ENCODE results near the gene ADAMTS15. TPM values are rescaled to one million over a fixed set of nuclear protein-coding genes. Genes with fewer than 3 reads are reported as not detected.

ADAMTS15 gene
- total RNA-seq, 6 donors from 2014 or later: 2.5 to 23.0 (median 7.2) TPM

GRCh38 chr11:130449310-130449990 lies 1.0 kb downstream of the ADAMTS15 start:
- H3K4me1 ChIP-seq: peaks cover 8 to 24% (median 14%) of the 10 kb centered on the region in 4 donors
- DNase-seq (peak in 1 of 2 donors; percentile 89), ATAC-seq (ENCODE audit: low FRiP score in 2 of 2) (peak in 1 of 2 donors; percentile 43)
- H3K4me3 ChIP-seq: peak overlapping the region; percentile 50 to 68 (median 58)
- TF ChIP-seq POLR2A (IDR thresholded peaks at IDR 0.05) (peak in 1 of 4 donors; percentile 36), EP300 (IDR thresholded peaks at IDR 0.05) (no peak)
- H3K27ac ChIP-seq: peak overlapping the region; percentile 52 to 82 (median 76)
- H3K9me3 ChIP-seq: no peaks in the 10 kb centered on the region
- H3K36me3 ChIP-seq: no peaks in the 10 kb centered on the region
- H3K27me3 ChIP-seq: peaks cover 0 to 17% (median 1%) of the 10 kb centered on the region in 4 donors
- 3 to 20% methylated on average over 2 to 56 of the region's 64 CpGs for WGBS, 2 donors

- Histone ChIP-seq H3K4me3 (peak overlapping the region in 3 of 4 donors; percentile 54 to 68 (median 63)), H3K36me3 (no peaks in the 10 kb centered on the region), H3K27ac (peak overlapping the region; percentile 52 to 82 (median 76)), H3K4me1 (peaks cover 8 to 24% (median 14%) of the 10 kb centered on the region in 4 donors), H3K27me3 (peaks cover 0 to 17% (median 1%) of the 10 kb centered on the region in 4 donors), H3K9me3 (no peaks in the 10 kb centered on the region)
- TF ChIP-seq EP300 (IDR thresholded peaks at IDR 0.05) (no peak), CTCF (IDR thresholded peaks at IDR 0.05) (peak; percentile 41 to 70 (median 51)), POLR2A (IDR thresholded peaks at IDR 0.05) (peak in 1 of 4 donors; percentile 45), POLR2AphosphoS5 (IDR thresholded peaks at IDR 0.05) (peak in 1 of 2 donors; percentile 55)
- DNase-seq (peak; percentile 63 to 92), ATAC-seq (ENCODE audit: low FRiP score in 2 of 2) (peak; percentile 77 to 82)
- WGBS, 2 donors: 33 to 58% methylated on average over 12 to 25 of the region's 34 CpGs
These were observed 1.7 kb downstream of the ADAMTS15 start for GRCh38 chr11:130449996-130450769.

GRCh38 chr11:130451231-130452019 lies 3.0 kb downstream of the ADAMTS15 start:
- DNase-seq: no peak
- TF ChIP-seq CTCF (IDR thresholded peaks at IDR 0.05) (no peak), POLR2AphosphoS5 (IDR thresholded peaks at IDR 0.05) (no peak), POLR2A (IDR thresholded peaks at IDR 0.05) (no peak), EP300 (IDR thresholded peaks at IDR 0.05) (no peak)
- Histone ChIP-seq H3K27me3 (peaks cover 0 to 17% (median 1%) of the 10 kb centered on the region in 4 donors), H3K36me3 (no peaks in the 10 kb centered on the region), H3K27ac (peak overlapping the region; percentile 38 to 54 (median 42)), H3K4me3 (peak overlapping the region in 3 of 4 donors; percentile 54 to 68 (median 63)), H3K9me3 (no peaks in the 10 kb centered on the region), H3K4me1 (peaks cover 8 to 31% (median 17%) of the 10 kb centered on the region in 4 donors)
- 69 to 79% methylated on average over 6 of the region's 6 CpGs for WGBS, 2 donors
- ATAC-seq (ENCODE audit: low FRiP score in 2 of 2): peak in 1 of 2 donors; percentile 26

- DNase-seq (no peak), ATAC-seq (ENCODE audit: low FRiP score in 2 of 2) (no peak)
- peak overlapping the region in 2 of 4 donors; percentile 63 to 68 for H3K4me3 ChIP-seq
- no peak for TF ChIP-seq POLR2A (IDR thresholded peaks at IDR 0.05)
- H3K27ac ChIP-seq: peak overlapping the region in 2 of 4 donors; percentile 11 to 42
- 80 to 88% methylated on average over 9 of the region's 9 CpGs for WGBS, 2 donors
- no peaks in the 10 kb centered on the region for H3K36me3 ChIP-seq
- peaks cover 0 to 17% (median 1%) of the 10 kb centered on the region in 4 donors for H3K27me3 ChIP-seq
- peaks cover 8 to 31% (median 17%) of the 10 kb centered on the region in 4 donors for H3K4me1 ChIP-seq
- H3K9me3 ChIP-seq: no peaks in the 10 kb centered on the region
These were observed 3.7 kb downstream of the ADAMTS15 start for GRCh38 chr11:130452176-130452575.

- 28 to 52% methylated on average over 6 of the region's 6 CpGs for WGBS, 2 donors
- TF ChIP-seq POLR2A (IDR thresholded peaks at IDR 0.05): no peak
- TF ChIP-seq EP300 (IDR thresholded peaks at IDR 0.05): no peak
- TF ChIP-seq CTCF (IDR thresholded peaks at IDR 0.05): no peak
- no peak for TF ChIP-seq POLR2AphosphoS5 (IDR thresholded peaks at IDR 0.05)
- Histone ChIP-seq H3K4me1 (peaks cover 8 to 30% (median 18%) of the 10 kb centered on the region in 4 donors), H3K4me3 (no peak overlapping the region), H3K27ac (no peak overlapping the region), H3K9me3 (no peaks in the 10 kb centered on the region), H3K27me3 (peaks cover 0 to 17% (median 1%) of the 10 kb centered on the region in 4 donors), H3K36me3 (no peaks in the 10 kb centered on the region)
- DNase-seq (no peak), ATAC-seq (ENCODE audit: low FRiP score in 2 of 2) (no peak)
These were observed 4.5 kb downstream of the ADAMTS15 start for GRCh38 chr11:130452940-130453339.

Data from upper lobe of left lung (tissue), 6 donors.